Left cardiac atrium (tissue), 4 donors: ENCODE measurements around the gene IL34. TPM values are rescaled to one million over a fixed set of nuclear protein-coding genes. Genes with fewer than 3 reads are reported as not detected.

Source experiments
- ATAC-seq, 2 donors: fragments of 200-7000 bp; cut with Tn5 transposase; one replicate each; pipeline ENCODE4 v1.9.1; 2020; ENCODE audit warnings: mild to moderate bottlenecking in 2 of 2, moderate library complexity in 2 of 2
- DNase-seq: peaks from one replicate; pipeline ENCODE4 v3.0.0-alpha.2; 2020
- intact Hi-C, 2 donors: fragments of 100-400 bp; cut with DNase I; formaldehyde crosslinking; loops; one replicate each; pipeline versions ENCODE4 v1.14.1 to v1.15.1; 2022 to 2023
- total RNA-seq, 2 donors: library from RNA; stranded (reverse); fragmentation: NEBNext Ultra II Directional; extraction: Animal tissue kit (Norgen Biotek cat#: 25700); gene quantifications; one replicate each; pipeline ENCODE4 v1.2.1, GENCODE V29; 2021
- donor health status: DM: no; HTN: yes; CAD: no.
- donor health status: DM: no; HTN: yes; CAD: no; lungs with severe emphysema.
- donor health status: DM: yes; HTN: yes; CAD: no.
- donor health status: Dilated cardiomyopathy.

Gene IL34
- total RNA-seq, 2 donors from 2014 or later = 1.4 to 4.0 TPM

- DNase-seq (no peak), ATAC-seq (no peak)
- intact Hi-C loops = loop anchor here in 1 of 2 donors (5.0 to 10.0 kb wide), 2 partner anchors 62 to 90 kb away; no protein-coding TSS in a partner anchor
These were observed 36.1 kb downstream of the IL34 start for GRCh38 chr16:70682239-70683145.

- no peak for ATAC-seq
- intact Hi-C loops = loop anchor here in 1 of 2 donors (5.0 to 10.0 kb wide), 2 partner anchors 61 to 89 kb away; no protein-coding TSS in a partner anchor
These were observed 37.0 kb downstream of the IL34 start for GRCh38 chr16:70683146-70683944.

GRCh38 chr16:70684146-70685060 lies 38.0 kb downstream of the IL34 start:
- no peak for ATAC-seq
- no peak for DNase-seq
- intact Hi-C loops = loop anchor here (2.0 to 10.0 kb wide), 3 partner anchors 54 to 88 kb away; no protein-coding TSS in a partner anchor

More at GRCh38 chr16:70683146-70683944, 37.0 kb downstream of the IL34 start:
- no peak for DNase-seq

GRCh38 chr16:70685061-70685937 lies 38.9 kb downstream of the IL34 start:
- DNase-seq = no peak
- intact Hi-C loops = loop anchor here (2.0 to 10.0 kb wide), 2 partner anchors 54 to 60 kb away; no protein-coding TSS in a partner anchor

GRCh38 chr16:70685938-70686375 lies 39.6 kb downstream of the IL34 start, which contains the start of gene MTSS2:
MTSS2 (minus strand) TSS chr16:70686053; CDS start chr16:70685791, 262 bp downstream.
- peak; percentile 65 to 72 for ATAC-seq
- intact Hi-C loops = loop anchor here (2.0 to 10.0 kb wide), 2 partner anchors 53 to 59 kb away; no protein-coding TSS in a partner anchor
- DNase-seq = peak; percentile 84

More at GRCh38 chr16:70685061-70685937, 38.9 kb downstream of the IL34 start:
- peak; percentile 1 to 3 for ATAC-seq

- intact Hi-C loops = loop anchor here in 1 of 2 donors (10.0 kb wide), 1 partner anchor 58 kb away; no protein-coding TSS in a partner anchor
- DNase-seq (no peak), ATAC-seq (peak in 1 of 2 donors; percentile 0)
These were observed 40.2 kb downstream of the IL34 start for GRCh38 chr16:70686376-70687101.

GRCh38 chr16:70687102-70687511 lies 40.7 kb downstream of the IL34 start:
- no peak for ATAC-seq
- intact Hi-C loops = loop anchor here in 1 of 2 donors (10.0 kb wide), 1 partner anchor 58 kb away; no protein-coding TSS in a partner anchor
- no peak for DNase-seq

- ATAC-seq (no peak), DNase-seq (no peak)
- intact Hi-C loops = loop anchor here in 1 of 2 donors (10.0 kb wide), 1 partner anchor 57 kb away; no protein-coding TSS in a partner anchor
These were observed 41.4 kb downstream of the IL34 start for GRCh38 chr16:70687671-70688245.

- ATAC-seq (peak; percentile 1 to 33), DNase-seq (no peak)
- intact Hi-C loops = loop anchor here in 1 of 2 donors (10.0 kb wide), 1 partner anchor 57 kb away; no protein-coding TSS in a partner anchor
These were observed 41.9 kb downstream of the IL34 start for GRCh38 chr16:70688246-70688742.

- intact Hi-C loops = loop anchor here in 1 of 2 donors (10.0 kb wide), 1 partner anchor 55 kb away; no protein-coding TSS in a partner anchor
- DNase-seq (no peak), ATAC-seq (no peak)
These were observed 42.9 kb downstream of the IL34 start for GRCh38 chr16:70689035-70689969.

GRCh38 chr16:70689970-70690891 lies 43.9 kb downstream of the IL34 start:
- no peak for ATAC-seq
- intact Hi-C loops = loop anchor here in 1 of 2 donors (10.0 kb wide), 1 partner anchor 55 kb away; no protein-coding TSS in a partner anchor
- DNase-seq = no peak

- peak; percentile 45 to 49 for ATAC-seq
- intact Hi-C loops = no loop called here
- DNase-seq = peak; percentile 89
These were observed 45.1 kb downstream of the IL34 start for GRCh38 chr16:70691223-70692129.
